Neuronal stem cell (in vitro differentiated cells): Measurements from ENCODE around the gene KIDINS220.

Experiments
- DNase-seq: peaks from one replicate; pipeline ENCODE4 v3.0.0-alpha.2; 2013; ENCODE audit warnings: low spot score
- H2AFZ ChIP-seq: one replicate; pipeline ENCODE4 v1.6.1; 2013; ENCODE audit warnings: mild to moderate bottlenecking, low read length, inconsistent platforms
- H2AK5ac ChIP-seq: 2 replicates; pipeline ENCODE4 v1.6.1; 2013; ENCODE audit warnings: low read depth, mild to moderate bottlenecking, inconsistent platforms, low read length, moderate library complexity, mixed read lengths
- H2BK120ac ChIP-seq: 2 replicates; pipeline ENCODE4 v1.6.1; 2013; ENCODE audit warnings: low read depth, mild to moderate bottlenecking, inconsistent platforms, low read length, moderate library complexity, mixed read lengths
- H2BK12ac ChIP-seq: one replicate; pipeline ENCODE4 v1.6.1; 2013; ENCODE audit warnings: low read length, inconsistent platforms
- H2BK15ac ChIP-seq: 2 replicates; pipeline ENCODE4 v1.6.1; 2013; ENCODE audit warnings: mild to moderate bottlenecking, low read length, inconsistent platforms, mixed read lengths
- H2BK5ac ChIP-seq: one replicate; pipeline ENCODE4 v1.6.1; 2013; ENCODE audit warnings: inconsistent platforms, mild to moderate bottlenecking, low read length, moderate library complexity
- H3K14ac ChIP-seq: one replicate; pipeline ENCODE4 v1.6.1; 2013; ENCODE audit warnings: low read length, inconsistent platforms
- H3K18ac ChIP-seq: 2 replicates; pipeline ENCODE4 v1.6.1; 2013; ENCODE audit warnings: low read length, inconsistent platforms
- H3K23ac ChIP-seq: 2 replicates; pipeline ENCODE4 v1.6.1; 2013; ENCODE audit warnings: low read depth, mild to moderate bottlenecking, mixed read lengths, low read length, inconsistent platforms; ENCODE audit not compliant: poor library complexity
- H3K27ac ChIP-seq: replicated peaks from 3 replicates; pipeline ENCODE4 v1.5.1; 2013; ENCODE audit warnings: low read length, inconsistent platforms
- H3K27me3 ChIP-seq, 3 experiments: 2 replicates each; pipeline ENCODE4 v1.6.1; 2013; ENCODE audit warnings: low read length in 3 of 3, mild to moderate bottlenecking in 2 of 3, inconsistent platforms in 1 of 3, low read depth in 1 of 3, mixed read lengths in 1 of 3, moderate library complexity in 1 of 3; ENCODE audit not compliant: control insufficient read depth in 3 of 3, insufficient read depth in 3 of 3
- H3K36me3 ChIP-seq, 2 donors: replicated peaks in 1 of 2; 2 replicates each; pipeline ENCODE4 v1.6.1; 2013; ENCODE audit warnings: low read length in 2 of 2; ENCODE audit not compliant: control insufficient read depth in 2 of 2, insufficient read depth in 2 of 2
- H3K4ac ChIP-seq: 2 replicates; pipeline ENCODE4 v1.6.1; 2013; ENCODE audit warnings: inconsistent platforms, mild to moderate bottlenecking, low read length, moderate library complexity
- H3K4me1 ChIP-seq, 2 donors: 1 replicate in 1 of 2; 2 replicates in 1 of 2; pipeline ENCODE4 v1.6.1; 2013; ENCODE audit warnings: low read length in 2 of 2, low read depth in 1 of 2; ENCODE audit not compliant: control insufficient read depth in 2 of 2, insufficient read depth in 1 of 2
- H3K4me2 ChIP-seq: one replicate; pipeline ENCODE4 v1.6.1; 2013; ENCODE audit warnings: mild to moderate bottlenecking, low read length, inconsistent platforms; ENCODE audit not compliant: insufficient read depth, poor library complexity, severe bottlenecking
- H3K4me3 ChIP-seq, 2 donors: 2 replicates each; pipeline ENCODE4 v1.5.1; 2013; ENCODE audit warnings: low read length in 2 of 2, mild to moderate bottlenecking in 2 of 2, inconsistent platforms in 1 of 2, moderate library complexity in 1 of 2
- H3K79me1 ChIP-seq: one replicate; pipeline ENCODE4 v1.6.1; 2013; ENCODE audit warnings: low read depth, mild to moderate bottlenecking, inconsistent platforms, low read length, moderate library complexity
- H3K9ac ChIP-seq: one replicate; pipeline ENCODE4 v1.6.1; 2013; ENCODE audit warnings: mild to moderate bottlenecking, low read depth, low read length, inconsistent platforms; ENCODE audit not compliant: poor library complexity
- H3K9me3 ChIP-seq, 2 donors: replicated peaks in 1 of 2; 2 replicates each; pipeline versions ENCODE3 to v1.6.1; 2013; ENCODE audit warnings: low read length in 2 of 2, mild to moderate bottlenecking in 2 of 2, inconsistent platforms in 1 of 2, low read depth in 1 of 2, mixed read lengths in 1 of 2, moderate library complexity in 1 of 2; ENCODE audit not compliant: control insufficient read depth in 2 of 2, insufficient read depth in 1 of 2
- H4K8ac ChIP-seq: one replicate; pipeline ENCODE4 v1.6.1; 2013; ENCODE audit warnings: low read depth, mild to moderate bottlenecking, inconsistent platforms, low read length, moderate library complexity
- H4K91ac ChIP-seq: one replicate; pipeline ENCODE4 v1.6.1; 2013; ENCODE audit warnings: low read length, low read depth, mild to moderate bottlenecking, inconsistent platforms; ENCODE audit not compliant: poor library complexity
- WGBS, 2 donors: extraction: QIAGEN DNeasy Blood & Tissue Kit; methylation state at CpG; one replicate each; pipeline ENCODE4 v1.1.7; 2013; ENCODE audit warnings: missing lambda C conversion rate in 2 of 2, mixed read lengths in 1 of 2; ENCODE audit not compliant: insufficient read length in 2 of 2, insufficient replicate concordance in 1 of 2; ENCODE audit errors: extremely low coverage in 2 of 2; 5-methylcytosine and 5-hydroxymethylcytosine counted together

The KIDINS220 gene

GRCh38 chr2:8682719-8683667, 154.4 kb downstream of the KIDINS220 start:
- Histone ChIP-seq H3K9me3 (no peaks in the 10 kb centered on the region), H2AFZ (no peak overlapping the region), H3K36me3 (no peaks in the 10 kb centered on the region), H2BK5ac (no peak overlapping the region), H3K18ac (no peak overlapping the region), H3K4me1 (peaks cover 10 to 29% of the 10 kb centered on the region in 2 donors), H3K27me3 (no peaks in the 10 kb centered on the region), H3K4ac (no peak overlapping the region), H4K8ac (no peak overlapping the region), H3K79me1 (peaks cover 2% of the 10 kb centered on the region), H3K4me2 (peak overlapping the region; percentile 41), H3K9ac (peak overlapping the region; percentile 75), H3K14ac (no peak overlapping the region), H3K27ac (peak overlapping the region; percentile 47), H2BK120ac (no peak overlapping the region), H2BK12ac (no peak overlapping the region), H4K91ac (no peak overlapping the region), H3K23ac (no peak overlapping the region), H3K4me3 (peak overlapping the region; percentile 66 to 88), H2BK15ac (no peak overlapping the region), H2AK5ac (no peak overlapping the region)
- WGBS, 2 donors: no CpG with 5 or more reads among the region's 30 CpGs
- peak; percentile 21 for DNase-seq

GRCh38 chr2:8681786-8682692, 155.4 kb downstream of the KIDINS220 start, which contains the start of gene ID2:
TSS of gene ID2 (plus strand) at chr2:8682056. CDS start at chr2:8682166, 110 bp downstream.
- Histone ChIP-seq H4K91ac (no peak within 1 kb of the TSS), H4K8ac (no peak within 1 kb of the TSS), H3K4me3 (peak within 1 kb of the TSS; percentile 66 to 88), H3K18ac (peak within 1 kb of the TSS; percentile 92), H3K27me3 (no peaks in the 10 kb centered on the region), H3K23ac (peak within 1 kb of the TSS; percentile 99), H2BK5ac (no peak within 1 kb of the TSS), H3K4me2 (peak within 1 kb of the TSS; percentile 92), H2AFZ (peak within 1 kb of the TSS; percentile 62), H3K27ac (peak within 1 kb of the TSS; percentile 74), H2BK120ac (no peak within 1 kb of the TSS), H3K4me1 (peaks cover 14 to 35% of the 10 kb centered on the region in 2 donors), H2BK15ac (peak within 1 kb of the TSS; percentile 32), H2BK12ac (no peak within 1 kb of the TSS), H3K4ac (no peak within 1 kb of the TSS), H3K79me1 (peaks cover 2% of the 10 kb centered on the region), H3K9me3 (no peaks in the 10 kb centered on the region), H3K36me3 (no peaks in the 10 kb centered on the region), H3K9ac (peak within 1 kb of the TSS; percentile 98), H2AK5ac (no peak within 1 kb of the TSS), H3K14ac (no peak within 1 kb of the TSS)
- peak; percentile 98 for DNase-seq
- WGBS, 2 donors: no CpG with 5 or more reads among the region's 70 CpGs

GRCh38 chr2:8680822-8681760, 156.3 kb downstream of the KIDINS220 start:
- Histone ChIP-seq H3K36me3 (no peaks in the 10 kb centered on the region), H3K4me1 (peaks cover 17 to 35% of the 10 kb centered on the region in 2 donors), H3K9me3 (peaks cover 0 to 4% of the 10 kb centered on the region in 2 donors), H3K4me3 (peak overlapping the region; percentile 59 to 76), H3K23ac (no peak overlapping the region), H4K8ac (no peak overlapping the region), H3K9ac (peak overlapping the region; percentile 70), H3K4ac (no peak overlapping the region), H2BK15ac (peak overlapping the region; percentile 32), H3K27ac (no peak overlapping the region), H2BK120ac (no peak overlapping the region), H2BK12ac (no peak overlapping the region), H3K79me1 (peaks cover 2% of the 10 kb centered on the region), H3K4me2 (peak overlapping the region; percentile 92), H2AK5ac (no peak overlapping the region), H4K91ac (no peak overlapping the region), H3K14ac (no peak overlapping the region), H2AFZ (peak overlapping the region; percentile 62), H3K18ac (peak overlapping the region; percentile 68), H2BK5ac (no peak overlapping the region), H3K27me3 (peaks cover 0 to 8% (median 3%) of the 10 kb centered on the region in 3 experiments)
- no CpG with 5 or more reads among the region's 30 CpGs for WGBS, 2 donors
- DNase-seq: peak; percentile 59
